GM12872 (cell line): ENCODE data around the gene CTNNBL1.

ENCODE experiments used
- CTCF ChIP-seq: IDR thresholded peaks from 3 replicates; pipeline ENCODE4 v1.5.1; 2011; ENCODE audit warnings: low read depth, mild to moderate bottlenecking, low read length, moderate library complexity; ENCODE audit not compliant: insufficient read depth

The CTNNBL1 gene

GRCh38 chr20:37670351-37670791, 23.5 kb upstream of the CTNNBL1 start:
- TF ChIP-seq CTCF, result no peak

GRCh38 chr20:37672143-37672542, 21.7 kb upstream of the CTNNBL1 start:
- no peak for TF ChIP-seq CTCF

- no peak for TF ChIP-seq CTCF
Observed at GRCh38 chr20:37673444-37673843, 20.4 kb upstream of the CTNNBL1 start.

- TF ChIP-seq CTCF, result no peak
Observed at GRCh38 chr20:37676440-37676839, 17.4 kb upstream of the CTNNBL1 start.

GRCh38 chr20:37677969-37678861, 15.6 kb upstream of the CTNNBL1 start:
- no peak for TF ChIP-seq CTCF

- TF ChIP-seq CTCF, result no peak
Observed at GRCh38 chr20:37680420-37680819, 13.4 kb upstream of the CTNNBL1 start.

- TF ChIP-seq CTCF, result no peak
Observed at GRCh38 chr20:37681384-37682112, 12.3 kb upstream of the CTNNBL1 start.
